Mucosa of descending colon (tissue), 3 donors: ENCODE results near the gene NMT2. TPM values are rescaled to one million over a fixed set of nuclear protein-coding genes. Genes with fewer than 3 reads are reported as not detected.

Experiments used
- ATAC-seq: fragments of 200-7000 bp; cut with Tn5 transposase; one replicate; pipeline ENCODE4 v1.9.1; 2020; ENCODE audit warnings: mild to moderate bottlenecking, moderate library complexity
- DNase-seq, 3 donors: peaks; one replicate each; pipeline ENCODE4 v3.0.0-alpha.2; 2020
- H3K36me3 ChIP-seq: fragments of 200-600 bp; one replicate; pipeline ENCODE4 v1.8.0; 2021; ENCODE audit warnings: low read depth, mild to moderate bottlenecking
- H3K4me1 ChIP-seq: fragments of 200-600 bp; one replicate; pipeline ENCODE4 v1.8.0; 2021; ENCODE audit warnings: low read depth, mild to moderate bottlenecking
- H3K4me3 ChIP-seq: fragments of 200-600 bp; one replicate; pipeline ENCODE4 v1.8.0; 2021; ENCODE audit warnings: mild to moderate bottlenecking
- H3K9me3 ChIP-seq: fragments of 200-600 bp; one replicate; pipeline ENCODE4 v1.8.0; 2021; ENCODE audit warnings: mild to moderate bottlenecking
- CTCF ChIP-seq: fragments of 200-600 bp; IDR thresholded peaks from one replicate; pipeline ENCODE4 v1.8.0; 2022; ENCODE audit warnings: antibody characterized with exemption, mild to moderate bottlenecking
- intact Hi-C, 2 donors: fragments of 100-400 bp; cut with DNase I in 1 of 2; cut with micrococcal nuclease in 1 of 2; formaldehyde crosslinking; loops; one replicate each; pipeline versions ENCODE4 v1.11.0 to v1.11.1; 2022; cut with DNase I, micrococcal nuclease
- total RNA-seq, 3 donors: library from RNA; stranded (reverse); fragmentation: NEBNext Ultra II Directional in 2 of 3; extraction: Animal tissue kit (Norgen Biotek cat#: 25700) in 2 of 3; gene quantifications; one replicate each; pipeline versions ENCODE4 v1.2.1 to v1.2.4, GENCODE V29; 2021 to 2023
- donor health status: DM: no; HTN: no; CAD: no; lungs with moderate emphysema.
- donor health status: DM: no; HTN: no; CAD: no.
- donor health status: DM: no; HTN: yes; CAD: no.

NMT2 gene
- total RNA-seq, 3 donors from 2014 or later: 21.8 to 26.4 (median 24.3) TPM

DNA sequence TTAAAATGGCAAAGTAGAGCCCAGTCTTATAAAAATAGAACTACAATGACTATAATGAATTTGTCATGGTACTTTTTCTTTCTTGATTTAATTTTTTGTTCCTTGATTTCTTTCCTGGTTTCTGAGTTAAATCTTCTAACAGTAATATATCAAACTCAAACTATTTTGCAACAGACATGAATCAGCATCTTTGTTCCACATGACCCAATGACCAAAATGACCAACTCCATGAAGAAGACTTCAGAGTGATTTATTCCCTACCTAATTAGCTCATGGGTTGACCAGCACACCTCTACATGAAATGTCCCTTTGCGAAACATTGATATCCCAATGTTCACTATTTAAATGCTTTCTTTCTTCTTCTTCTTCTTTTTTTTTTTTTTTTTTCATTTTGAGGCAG lies 30.9 kb downstream of the NMT2 start:
- no peaks in the 10 kb centered on the region for H3K36me3 ChIP-seq
- H3K4me3 ChIP-seq: no peak overlapping the region
- intact Hi-C loops: no loop called here
- no peak for ATAC-seq
- no peaks in the 10 kb centered on the region for H3K9me3 ChIP-seq
- TF ChIP-seq CTCF: no peak
- no peak for DNase-seq
- H3K4me1 ChIP-seq: no peaks in the 10 kb centered on the region

DNA sequence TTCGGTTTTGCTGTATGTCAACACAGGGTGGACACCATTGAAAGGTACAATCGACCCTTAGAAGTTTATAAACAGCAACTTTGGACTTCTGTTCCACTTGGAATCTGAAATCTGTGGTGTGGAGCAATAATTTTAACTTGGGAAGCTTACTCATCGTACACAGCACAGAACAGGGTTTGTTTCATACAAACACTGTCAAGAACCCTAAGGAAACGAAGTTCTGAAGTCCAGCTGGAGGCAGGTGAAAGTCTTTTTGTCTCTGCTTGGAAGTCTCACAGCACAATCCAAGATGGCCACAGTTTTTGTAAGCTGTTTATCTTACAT lies 31.5 kb downstream of the NMT2 start:
- DNase-seq (no peak), ATAC-seq (no peak)
- intact Hi-C loops: no loop called here
- no peaks in the 10 kb centered on the region for H3K9me3 ChIP-seq
- no peak overlapping the region for H3K4me3 ChIP-seq
- no peak for TF ChIP-seq CTCF
- no peaks in the 10 kb centered on the region for H3K4me1 ChIP-seq
- H3K36me3 ChIP-seq: no peaks in the 10 kb centered on the region

DNA sequence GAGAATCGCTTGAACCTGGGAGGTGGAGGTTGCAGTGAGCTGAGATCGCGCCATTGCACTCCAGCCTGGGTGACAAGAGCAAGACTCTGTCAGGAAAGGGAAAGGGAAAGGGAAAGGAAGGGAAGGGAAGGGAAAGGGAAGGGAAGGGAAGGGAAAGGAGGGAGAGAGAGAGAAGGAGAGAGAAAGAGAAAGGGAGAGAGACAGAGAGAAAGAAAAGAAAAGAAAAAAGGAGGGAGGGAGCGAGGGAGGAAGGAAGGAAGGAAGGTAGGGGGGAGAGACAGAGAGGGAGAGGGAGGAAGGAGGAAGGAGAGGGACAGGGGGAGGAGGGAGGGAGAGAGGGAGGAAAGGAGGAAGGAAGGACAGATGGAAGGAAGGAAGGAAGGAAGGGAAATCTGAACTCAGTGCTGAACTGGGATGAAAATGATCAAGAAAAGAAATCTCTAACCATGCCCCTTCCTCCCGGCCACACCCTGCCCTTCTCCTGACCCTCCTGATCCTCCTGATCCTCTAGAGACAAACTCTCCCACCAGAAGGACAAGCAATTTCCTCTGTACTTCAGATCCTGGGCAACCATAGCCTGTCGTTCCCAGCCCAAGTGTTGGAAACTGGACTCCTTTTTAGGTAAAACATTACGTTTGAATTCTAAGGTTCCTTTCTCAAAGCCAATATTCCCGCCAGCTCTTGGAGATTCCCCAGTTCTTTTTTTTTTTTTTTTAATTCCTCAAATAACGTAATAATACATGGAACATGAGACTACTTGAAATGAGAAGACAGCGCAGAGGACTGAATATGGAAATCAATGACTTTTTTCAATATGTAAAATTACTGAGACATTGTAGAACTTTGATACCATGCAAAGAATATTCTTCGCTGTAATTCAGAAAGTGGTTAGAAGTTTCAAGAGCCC lies 32.1 kb downstream of the NMT2 start:
- TF ChIP-seq CTCF: no peak
- H3K36me3 ChIP-seq: no peaks in the 10 kb centered on the region
- no peak for ATAC-seq

DNA sequence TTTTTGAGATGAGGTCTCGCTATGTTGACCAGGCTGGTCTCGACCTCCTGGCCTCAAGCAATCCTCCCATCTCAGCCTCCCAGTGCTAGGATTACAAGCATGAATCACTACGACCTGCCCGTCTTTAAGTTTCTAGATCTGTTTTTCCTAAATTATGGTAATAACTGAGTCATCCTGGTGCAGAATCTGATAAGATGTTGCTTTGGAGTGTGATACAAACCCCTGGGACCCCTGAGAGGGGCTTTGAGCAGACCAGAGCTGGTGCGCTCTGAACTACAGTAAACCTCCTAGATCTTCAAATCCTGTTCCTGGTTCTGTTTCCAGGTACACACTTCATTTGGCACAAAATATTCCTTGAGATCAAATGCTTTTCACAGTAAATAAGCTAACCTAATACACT lies 37.2 kb downstream of the NMT2 start:
- Histone ChIP-seq H3K4me1 (no peaks in the 10 kb centered on the region), H3K4me3 (no peak overlapping the region), H3K36me3 (no peaks in the 10 kb centered on the region), H3K9me3 (no peaks in the 10 kb centered on the region)
- TF ChIP-seq CTCF: no peak
- DNase-seq: no peak
- no peak for ATAC-seq
- intact Hi-C loops: no loop called here

More for the DNA sequence above, 32.1 kb downstream of the NMT2 start:
- Histone ChIP-seq H3K9me3 (no peaks in the 10 kb centered on the region), H3K4me1 (no peaks in the 10 kb centered on the region), H3K4me3 (no peak overlapping the region)
- intact Hi-C loops: no loop called here
- no peak for DNase-seq

DNA sequence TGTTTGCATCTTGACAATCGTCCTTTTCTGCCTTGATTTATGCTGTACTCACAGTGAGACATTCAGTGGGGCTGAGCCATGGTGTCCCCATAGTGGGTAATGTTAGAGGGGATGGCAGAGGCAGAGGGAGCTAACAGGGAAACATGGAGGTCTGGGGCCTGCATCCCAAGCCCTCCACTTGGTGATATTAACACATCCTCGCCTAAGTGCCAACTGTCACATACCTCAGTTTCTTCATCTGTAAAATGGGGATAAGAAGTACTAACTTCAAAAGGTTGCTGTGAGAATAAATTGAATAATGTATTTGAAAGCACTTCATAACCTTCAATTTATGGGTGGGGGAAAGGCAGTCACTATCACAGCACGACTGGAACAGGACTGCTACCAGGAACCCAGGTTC lies 43.6 kb downstream of the NMT2 start:
- no peaks in the 10 kb centered on the region for H3K9me3 ChIP-seq
- no peaks in the 10 kb centered on the region for H3K36me3 ChIP-seq
- intact Hi-C loops: no loop called here
- DNase-seq (no peak), ATAC-seq (no peak)
- no peak for TF ChIP-seq CTCF
- no peak overlapping the region for H3K4me3 ChIP-seq
- no peaks in the 10 kb centered on the region for H3K4me1 ChIP-seq

DNA sequence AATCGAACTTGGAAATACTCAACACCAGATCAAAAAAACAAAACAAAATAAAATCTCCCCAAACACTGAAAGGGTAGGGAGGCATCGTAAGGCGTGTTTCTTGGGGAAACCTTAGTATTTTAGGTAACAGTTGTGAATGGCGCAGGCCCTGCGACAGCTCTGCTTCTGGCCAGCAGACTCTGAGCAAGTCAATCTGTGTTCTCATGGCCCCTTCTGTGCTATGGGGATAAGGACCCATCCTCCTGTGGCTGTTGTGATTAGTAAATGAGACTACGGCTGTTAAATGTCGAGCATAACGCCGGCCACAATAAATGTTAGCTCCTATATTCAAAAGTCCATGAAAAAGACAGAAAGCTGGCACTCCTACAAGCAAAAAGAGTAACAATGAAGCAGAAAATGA lies 44.3 kb downstream of the NMT2 start:
- H3K9me3 ChIP-seq: no peaks in the 10 kb centered on the region
- H3K4me3 ChIP-seq: no peak overlapping the region
- no peak for TF ChIP-seq CTCF
- intact Hi-C loops: no loop called here
- no peaks in the 10 kb centered on the region for H3K36me3 ChIP-seq
- H3K4me1 ChIP-seq: no peaks in the 10 kb centered on the region
- ATAC-seq: no peak
- no peak for DNase-seq
